Measurements from ENCODE around the gene DNM1. TPM values are rescaled to one million over a fixed set of nuclear protein-coding genes. Genes with fewer than 3 reads are reported as not detected.

The DNM1 gene
- total and polyA plus RNA-seq, 2 donors (not counting 3 experiments of a cell fraction or from before 2014, with no cell fraction given) = 0.59 to 2.9 TPM

DNA sequence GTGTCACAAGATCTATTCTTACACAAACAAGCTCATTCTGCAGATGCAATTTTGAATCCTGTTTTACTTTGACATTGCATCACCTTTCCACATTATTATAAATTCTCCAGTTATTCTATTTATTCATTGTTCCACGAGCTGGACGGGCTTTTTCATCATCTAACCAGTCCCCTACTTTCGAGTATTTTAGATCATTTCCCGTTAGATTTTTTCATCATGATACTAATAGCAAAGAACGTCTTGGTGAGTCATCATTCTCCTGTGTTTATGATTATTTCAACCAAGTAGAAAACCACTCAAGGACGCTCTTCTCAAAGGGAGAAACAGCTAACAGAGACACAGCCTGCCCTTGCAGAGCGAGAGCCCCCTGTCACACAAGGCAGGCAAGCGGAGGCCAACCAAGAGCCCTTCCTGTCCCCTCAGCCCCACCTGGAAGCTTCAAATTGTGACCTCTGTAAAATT is 28.0 kb upstream of the DNM1 start:
- dilution Hi-C loops (cut with MboI; ENCODE audit: extremely low pct_ligation_motif_present, low sequenced_read_pairs) = no loop called here
- CTCF ChIA-PET = interaction anchor here (0.9 kb wide), 1 partner anchor 16 kb away, joined by 4 read pairs; the partner anchor contains the start of gene CIZ1

GRCh38 chr9:128175726-128176125 is 27.5 kb upstream of the DNM1 start:
- H3K79me2 ChIP-seq (ENCODE audit: control insufficient read depth, insufficient read depth, low read length) = no peaks in the 10 kb centered on the region
- no peaks in the 10 kb centered on the region for H4K20me1 ChIP-seq (replicated peaks; ENCODE audit: control insufficient read depth, extremely low read depth, insufficient read depth, low read length)
- H2AFZ ChIP-seq (ENCODE audit: low read depth, low read length) = no peak overlapping the region
- BruUV-seq (replicated peaks) = no TSS peak
- H3K27ac ChIP-seq (ENCODE audit: insufficient read depth, low read depth, low read length) = no peak overlapping the region
- no peaks in the 10 kb centered on the region for H3K27me3 ChIP-seq (ENCODE audit: control insufficient read depth in 2 of 2, insufficient read depth in 2 of 2, low read length in 2 of 2)
- ChIA-PET POLR2A (no interaction called here), CTCF (interaction anchor here (0.9 kb wide), 1 partner anchor 15 kb away, joined by 4 read pairs; the partner anchor contains the start of gene CIZ1)
- intact Hi-C loops (cut with micrococcal nuclease) = no loop called here
- H3K9me3 ChIP-seq (replicated peaks; ENCODE audit: control insufficient read depth, insufficient read depth, low read length) = no peaks in the 10 kb centered on the region
- FAIRE-seq (no peak), DNase-seq (ENCODE audit: low read depth, low spot score) (no peak)
- H3K4me3 ChIP-seq (replicated peaks in 1 of 3; ENCODE audit: insufficient read depth in 1 of 3, low read depth in 1 of 3, low read length in 3 of 3) = no peak overlapping the region
- peaks cover 25 to 44% of the 10 kb centered on the region in 2 experiments for H3K36me3 ChIP-seq (ENCODE audit: control insufficient read depth in 2 of 2, extremely low read depth in 1 of 2, insufficient read depth in 2 of 2, low read length in 2 of 2)
- no peaks in the 10 kb centered on the region for H3K9me1 ChIP-seq (replicated peaks; ENCODE audit: control insufficient read depth, extremely low read depth, insufficient read depth, low read length)
- H3K4me1 ChIP-seq (ENCODE audit: control insufficient read depth, extremely low read depth, insufficient read depth, low read length) = no peaks in the 10 kb centered on the region
- no peak overlapping the region for H3K9ac ChIP-seq (replicated peaks; ENCODE audit: extremely low read depth, insufficient read depth, low read length)
- TF ChIP-seq POLR2A (IDR thresholded peaks at IDR 0.05; ENCODE audit: low read depth, low read length) (no peak), GATA2 (IDR thresholded peaks at IDR 0.05; ENCODE audit: insufficient read depth, insufficient read length, low read depth, low read length) (no peak), FOS (IDR thresholded peaks at IDR 0.05; ENCODE audit: borderline replicate concordance, insufficient read depth, low read length) (no peak), JUN (IDR thresholded peaks at IDR 0.05; ENCODE audit: borderline replicate concordance, insufficient read depth, insufficient read length, low read depth) (no peak), POLR2AphosphoS5 (IDR thresholded peaks at IDR 0.05; ENCODE audit: insufficient read depth, low read depth, low read length) (no peak), MYC (IDR thresholded peaks at IDR 0.05; ENCODE audit: low read depth, low read length) (no peak), CTCF (IDR thresholded peaks at IDR 0.05; ENCODE audit: extremely low read depth in 1 of 2, insufficient read depth in 1 of 2, low read depth in 1 of 2, low read length in 2 of 2) (no peak)
- TF ChIP-seq, protein P1, sequence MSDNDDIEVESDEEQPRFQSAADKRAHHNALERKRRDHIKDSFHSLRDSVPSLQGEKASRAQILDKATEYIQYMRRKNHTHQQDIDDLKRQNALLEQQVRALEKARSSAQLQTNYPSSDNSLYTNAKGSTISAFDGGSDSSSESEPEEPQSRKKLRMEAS (IDR thresholded peaks at IDR 0.05; ENCODE audit: insufficient read depth, insufficient read length) = no peak
- no peak overlapping the region for H3K4me2 ChIP-seq (ENCODE audit: insufficient read depth, low read length)
- dilution Hi-C loops (cut with MboI; ENCODE audit: extremely low pct_ligation_motif_present, low sequenced_read_pairs) = no loop called here

More for the DNA sequence above, 28.0 kb upstream of the DNM1 start:
- Histone ChIP-seq H3K9me1 (replicated peaks; ENCODE audit: control insufficient read depth, extremely low read depth, insufficient read depth, low read length) (no peaks in the 10 kb centered on the region), H3K4me2 (ENCODE audit: insufficient read depth, low read length) (no peak overlapping the region), H4K20me1 (replicated peaks; ENCODE audit: control insufficient read depth, extremely low read depth, insufficient read depth, low read length) (no peaks in the 10 kb centered on the region), H3K9ac (replicated peaks; ENCODE audit: extremely low read depth, insufficient read depth, low read length) (no peak overlapping the region), H3K9me3 (replicated peaks; ENCODE audit: control insufficient read depth, insufficient read depth, low read length) (no peaks in the 10 kb centered on the region), H3K4me3 (replicated peaks in 1 of 3; ENCODE audit: insufficient read depth in 1 of 3, low read depth in 1 of 3, low read length in 3 of 3) (no peak overlapping the region), H3K79me2 (ENCODE audit: control insufficient read depth, insufficient read depth, low read length) (no peaks in the 10 kb centered on the region), H3K27me3 (ENCODE audit: control insufficient read depth in 2 of 2, insufficient read depth in 2 of 2, low read length in 2 of 2) (no peaks in the 10 kb centered on the region), H3K4me1 (ENCODE audit: control insufficient read depth, extremely low read depth, insufficient read depth, low read length) (no peaks in the 10 kb centered on the region), H2AFZ (ENCODE audit: low read depth, low read length) (no peak overlapping the region), H3K36me3 (ENCODE audit: control insufficient read depth in 2 of 2, extremely low read depth in 1 of 2, insufficient read depth in 2 of 2, low read length in 2 of 2) (peaks cover 25 to 44% of the 10 kb centered on the region in 2 experiments), H3K27ac (ENCODE audit: insufficient read depth, low read depth, low read length) (no peak overlapping the region)
- intact Hi-C loops (cut with micrococcal nuclease) = no loop called here
- DNase-seq (ENCODE audit: low read depth, low spot score) (no peak), FAIRE-seq (no peak)
- TF ChIP-seq, protein P1 (IDR thresholded peaks at IDR 0.05; ENCODE audit: insufficient read depth, insufficient read length) = no peak
- TF ChIP-seq POLR2A (IDR thresholded peaks at IDR 0.05; ENCODE audit: low read depth, low read length) (no peak), MYC (IDR thresholded peaks at IDR 0.05; ENCODE audit: low read depth, low read length) (no peak), FOS (IDR thresholded peaks at IDR 0.05; ENCODE audit: borderline replicate concordance, insufficient read depth, low read length) (no peak), JUN (IDR thresholded peaks at IDR 0.05; ENCODE audit: borderline replicate concordance, insufficient read depth, insufficient read length, low read depth) (peak; percentile 18), GATA2 (IDR thresholded peaks at IDR 0.05; ENCODE audit: insufficient read depth, insufficient read length, low read depth, low read length) (no peak)
- BruUV-seq (replicated peaks) = no TSS peak
- POLR2A ChIA-PET = interaction anchor here (0.7 kb wide), 1 partner anchor 47 kb away, joined by 3 read pairs; no protein-coding TSS in a partner anchor
